Nephron progenitor cell (in vitro differentiated cells): ENCODE data around the gene LMF2.
A peak's percentile ranks its signal among the peaks of the same experiment; 100 is the strongest.

ENCODE experiments used
- DNase-seq: peaks from one replicate; pipeline ENCODE4 v3.0.0; 2021
- H3K27ac Mint-ChIP-seq: 2 replicates; pipeline ENCODE4 v1.8.0; 2021; ENCODE audit warnings: mild to moderate bottlenecking, moderate library complexity, mixed read lengths
- H3K27me3 Mint-ChIP-seq: 2 replicates; pipeline ENCODE4 v1.8.0; 2021; ENCODE audit warnings: mild to moderate bottlenecking, low read depth, mixed read lengths; ENCODE audit not compliant: poor library complexity
- H3K36me3 Mint-ChIP-seq: 2 replicates; pipeline ENCODE4 v1.8.0; 2021; ENCODE audit warnings: low read depth, mixed read lengths
- H3K4me1 Mint-ChIP-seq: 2 replicates; pipeline ENCODE4 v1.8.0; 2021; ENCODE audit warnings: mixed read lengths
- H3K4me3 Mint-ChIP-seq: 2 replicates; pipeline ENCODE4 v1.8.0; 2021; ENCODE audit warnings: mild to moderate bottlenecking, moderate library complexity, mixed read lengths
- H3K9me3 Mint-ChIP-seq: 2 replicates; pipeline ENCODE4 v1.8.0; 2021; ENCODE audit warnings: mild to moderate bottlenecking, moderate library complexity, mixed read lengths
- TF ChIP-seq, protein P1 (sequence below): fragments of 200-600 bp; sonication (generic); IDR thresholded peaks from 2 replicates; pipeline ENCODE4 v1.5.0; 2021; ENCODE audit warnings: antibody characterized with exemption

Gene LMF2

GRCh38 chr22:50529416-50529896 is 22.0 kb upstream of the LMF2 start:
- H3K27me3 Mint-ChIP-seq = peaks cover 52% of the 10 kb centered on the region
- peaks cover 10% of the 10 kb centered on the region for H3K36me3 Mint-ChIP-seq
- no peaks in the 10 kb centered on the region for H3K9me3 Mint-ChIP-seq
- no peak for DNase-seq
- H3K27ac Mint-ChIP-seq = no peak overlapping the region
- H3K4me1 Mint-ChIP-seq = peaks cover 40% of the 10 kb centered on the region
- TF ChIP-seq, protein P1, sequence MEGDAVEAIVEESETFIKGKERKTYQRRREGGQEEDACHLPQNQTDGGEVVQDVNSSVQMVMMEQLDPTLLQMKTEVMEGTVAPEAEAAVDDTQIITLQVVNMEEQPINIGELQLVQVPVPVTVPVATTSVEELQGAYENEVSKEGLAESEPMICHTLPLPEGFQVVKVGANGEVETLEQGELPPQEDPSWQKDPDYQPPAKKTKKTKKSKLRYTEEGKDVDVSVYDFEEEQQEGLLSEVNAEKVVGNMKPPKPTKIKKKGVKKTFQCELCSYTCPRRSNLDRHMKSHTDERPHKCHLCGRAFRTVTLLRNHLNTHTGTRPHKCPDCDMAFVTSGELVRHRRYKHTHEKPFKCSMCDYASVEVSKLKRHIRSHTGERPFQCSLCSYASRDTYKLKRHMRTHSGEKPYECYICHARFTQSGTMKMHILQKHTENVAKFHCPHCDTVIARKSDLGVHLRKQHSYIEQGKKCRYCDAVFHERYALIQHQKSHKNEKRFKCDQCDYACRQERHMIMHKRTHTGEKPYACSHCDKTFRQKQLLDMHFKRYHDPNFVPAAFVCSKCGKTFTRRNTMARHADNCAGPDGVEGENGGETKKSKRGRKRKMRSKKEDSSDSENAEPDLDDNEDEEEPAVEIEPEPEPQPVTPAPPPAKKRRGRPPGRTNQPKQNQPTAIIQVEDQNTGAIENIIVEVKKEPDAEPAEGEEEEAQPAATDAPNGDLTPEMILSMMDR = no peak
- H3K4me3 Mint-ChIP-seq = no peak overlapping the region

DNA sequence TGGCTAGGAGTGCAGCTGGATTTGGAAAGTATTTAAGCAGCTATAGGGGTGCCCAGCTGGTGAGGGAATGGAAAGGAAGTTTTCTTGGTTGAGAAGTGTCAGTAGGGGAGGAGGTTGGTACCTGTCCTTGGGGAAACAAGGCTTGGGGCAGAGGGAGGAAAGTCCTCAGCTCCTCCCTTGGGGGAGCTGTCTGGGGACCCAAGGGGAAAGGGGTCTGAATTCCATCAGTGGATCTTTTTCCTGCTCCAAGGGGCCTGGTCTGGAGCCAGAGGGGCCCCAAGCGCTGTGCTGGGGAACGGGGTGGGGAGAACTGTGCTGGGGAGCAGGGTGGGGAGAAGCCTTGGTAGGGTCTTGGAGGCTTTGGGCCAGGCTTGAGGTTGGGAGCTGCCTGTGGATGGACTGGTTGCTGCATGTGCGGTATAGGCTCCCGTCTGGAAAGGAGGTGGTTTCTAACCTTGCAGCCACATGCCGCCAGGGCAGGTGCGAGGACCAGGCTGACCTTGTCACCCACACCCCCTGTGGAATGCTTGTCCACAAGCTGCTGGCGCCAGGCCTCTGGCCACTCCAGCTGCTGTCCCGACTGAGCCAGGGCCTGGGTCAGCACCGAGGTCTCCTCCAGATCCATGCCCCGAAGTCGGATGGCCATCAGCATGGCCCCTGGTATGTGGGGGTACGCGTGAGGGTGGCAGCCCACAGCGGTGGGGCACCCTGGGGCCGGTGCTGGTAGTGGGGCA is 21.3 kb upstream of the LMF2 start:
- peaks cover 37% of the 10 kb centered on the region for H3K4me1 Mint-ChIP-seq
- no peaks in the 10 kb centered on the region for H3K9me3 Mint-ChIP-seq
- no peak overlapping the region for H3K4me3 Mint-ChIP-seq
- peaks cover 52% of the 10 kb centered on the region for H3K27me3 Mint-ChIP-seq
- TF ChIP-seq, protein P1 = no peak
- no peak overlapping the region for H3K27ac Mint-ChIP-seq
- H3K36me3 Mint-ChIP-seq = peaks cover 12% of the 10 kb centered on the region
- DNase-seq = no peak

DNA sequence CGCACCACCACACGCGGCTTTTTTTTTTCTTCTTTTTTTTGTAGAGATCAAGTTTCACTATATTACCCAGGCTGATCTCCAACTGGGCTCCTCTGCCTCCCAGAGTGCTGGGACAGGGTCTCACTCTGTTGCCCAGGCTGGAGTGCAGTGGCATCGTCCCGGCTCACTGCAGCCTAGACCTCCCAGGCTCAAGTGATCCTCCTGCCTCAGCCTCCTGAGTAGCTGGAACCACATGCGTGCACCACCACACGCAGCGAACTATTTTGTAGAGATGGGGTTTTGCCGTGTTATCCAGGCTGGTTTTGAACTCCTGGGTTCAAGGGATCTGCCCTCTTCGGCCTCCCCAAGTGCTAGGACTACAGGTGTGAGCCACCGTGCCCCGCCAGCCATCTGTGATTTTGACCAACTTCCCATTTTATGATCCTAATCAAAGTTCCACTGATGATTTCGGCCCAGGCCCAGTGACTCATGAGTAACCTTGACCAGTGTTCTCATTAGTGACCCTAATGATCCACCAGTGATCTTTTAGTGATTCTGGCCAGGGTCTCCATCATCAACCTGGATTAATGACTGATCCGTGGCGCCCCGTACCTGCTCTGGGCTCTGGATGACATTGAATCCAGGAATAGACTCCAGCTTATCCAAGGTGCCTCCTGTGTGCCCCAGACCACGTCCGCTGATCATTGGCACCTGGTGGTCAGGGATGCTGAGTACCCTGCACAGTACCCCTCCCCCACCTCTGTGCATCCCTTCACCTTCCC is 20.6 kb upstream of the LMF2 start:
- no peaks in the 10 kb centered on the region for H3K9me3 Mint-ChIP-seq
- TF ChIP-seq, protein P1 = no peak
- peaks cover 12% of the 10 kb centered on the region for H3K36me3 Mint-ChIP-seq
- H3K27ac Mint-ChIP-seq = no peak overlapping the region
- peaks cover 29% of the 10 kb centered on the region for H3K4me1 Mint-ChIP-seq
- H3K4me3 Mint-ChIP-seq = peak overlapping the region; percentile 72
- H3K27me3 Mint-ChIP-seq = peaks cover 46% of the 10 kb centered on the region
- DNase-seq = no peak

DNA sequence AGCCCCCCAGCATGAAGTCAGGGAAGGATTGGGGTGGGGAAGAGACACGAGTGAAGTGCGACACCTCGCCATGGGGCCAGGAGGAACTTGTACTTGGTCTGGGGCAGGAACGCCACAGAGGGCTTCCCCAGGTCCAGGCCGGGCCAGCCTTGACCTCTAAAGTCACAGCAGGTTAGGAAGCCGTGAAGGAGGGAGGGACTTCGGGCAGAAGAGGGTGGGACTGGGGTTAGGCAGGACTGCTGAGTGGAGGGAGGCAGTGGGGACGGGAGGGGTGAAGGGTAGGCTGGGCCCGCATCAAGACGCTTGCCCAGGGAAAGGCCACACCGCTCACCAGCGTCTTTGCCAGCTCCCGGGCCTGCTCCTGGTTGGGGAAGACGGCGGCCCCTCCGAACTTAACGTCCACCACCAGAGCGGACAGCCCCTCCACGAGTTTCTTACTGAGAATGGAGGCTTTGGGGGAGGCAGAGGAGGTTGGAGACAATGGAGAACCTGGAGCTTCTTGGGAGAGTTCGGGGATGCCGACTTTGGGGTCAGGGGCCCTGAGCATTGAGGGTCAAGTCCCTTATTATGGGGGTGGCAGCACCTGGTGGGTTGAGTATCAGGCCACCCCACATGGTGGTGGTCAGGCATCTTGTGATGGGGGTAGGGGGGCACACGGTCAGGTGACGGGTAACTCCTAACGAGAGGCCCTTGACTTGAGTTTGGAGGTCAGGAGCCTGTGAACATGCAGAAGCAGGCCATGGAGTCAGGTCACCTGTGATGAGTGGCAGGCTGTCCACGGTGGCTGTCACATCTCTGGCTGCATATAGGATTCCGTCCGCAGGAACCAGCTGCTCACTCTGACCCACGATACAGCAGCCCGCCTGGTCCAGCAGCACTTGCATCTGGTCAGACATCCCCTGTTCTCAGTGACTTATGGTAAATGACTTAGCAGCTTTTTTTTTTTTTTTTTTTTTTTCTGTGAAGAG is 19.6 kb upstream of the LMF2 start:
- Mint-ChIP-seq H3K4me1 (peaks cover 23% of the 10 kb centered on the region), H3K9me3 (no peaks in the 10 kb centered on the region), H3K27me3 (peaks cover 40% of the 10 kb centered on the region), H3K4me3 (peak overlapping the region; percentile 72), H3K27ac (no peak overlapping the region), H3K36me3 (peaks cover 12% of the 10 kb centered on the region)
- no peak for DNase-seq
- TF ChIP-seq, protein P1 = no peak

GRCh38 chr22:50526108-50526833 is 18.8 kb upstream of the LMF2 start:
- Mint-ChIP-seq H3K9me3 (no peaks in the 10 kb centered on the region), H3K36me3 (peaks cover 12% of the 10 kb centered on the region), H3K27ac (no peak overlapping the region), H3K4me3 (peak overlapping the region; percentile 72), H3K4me1 (peaks cover 23% of the 10 kb centered on the region), H3K27me3 (peaks cover 38% of the 10 kb centered on the region)
- TF ChIP-seq, protein P1 = peak; percentile 51
- DNase-seq = peak; percentile 84
